ENCODE results near the gene TPD52L1.

Gene TPD52L1

DNA sequence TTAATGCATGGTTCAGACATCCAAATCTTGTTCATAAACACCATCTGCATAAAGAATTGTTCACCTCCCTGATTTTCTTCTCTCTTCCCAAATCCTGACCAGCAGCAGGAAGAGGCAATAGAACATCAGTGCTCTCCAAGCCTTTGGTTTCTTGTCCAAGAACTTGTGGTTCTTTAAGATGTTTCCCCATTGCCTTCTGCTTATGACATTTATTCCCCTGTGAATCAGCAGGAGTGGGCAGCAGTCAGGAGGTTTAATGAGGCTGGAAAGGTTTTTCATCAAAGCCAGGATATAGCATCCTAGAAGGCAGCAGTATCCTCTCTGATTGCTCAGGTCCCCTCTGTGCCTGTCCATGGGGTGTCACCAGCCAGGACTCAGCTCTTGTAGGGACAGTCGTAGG is 142.9 kb downstream of the TPD52L1 start:
- Histone ChIP-seq H3K36me3 (peaks cover 43% of the 10 kb centered on the region), H3K27me3 (no peaks in the 10 kb centered on the region), H3K9me3 (no peaks in the 10 kb centered on the region), H3K4me1 (ENCODE audit: control insufficient read depth in 1 of 2, insufficient read depth in 1 of 2, low read depth in 1 of 2, low read length in 1 of 2) (peaks cover 9 to 10% of the 10 kb centered on the region in 2 experiments), H3K27ac (no peak overlapping the region), H3K4me3 (ENCODE audit: low read depth in 1 of 2, low read length in 1 of 2) (no peak overlapping the region)
- TF ChIP-seq, protein P1, sequence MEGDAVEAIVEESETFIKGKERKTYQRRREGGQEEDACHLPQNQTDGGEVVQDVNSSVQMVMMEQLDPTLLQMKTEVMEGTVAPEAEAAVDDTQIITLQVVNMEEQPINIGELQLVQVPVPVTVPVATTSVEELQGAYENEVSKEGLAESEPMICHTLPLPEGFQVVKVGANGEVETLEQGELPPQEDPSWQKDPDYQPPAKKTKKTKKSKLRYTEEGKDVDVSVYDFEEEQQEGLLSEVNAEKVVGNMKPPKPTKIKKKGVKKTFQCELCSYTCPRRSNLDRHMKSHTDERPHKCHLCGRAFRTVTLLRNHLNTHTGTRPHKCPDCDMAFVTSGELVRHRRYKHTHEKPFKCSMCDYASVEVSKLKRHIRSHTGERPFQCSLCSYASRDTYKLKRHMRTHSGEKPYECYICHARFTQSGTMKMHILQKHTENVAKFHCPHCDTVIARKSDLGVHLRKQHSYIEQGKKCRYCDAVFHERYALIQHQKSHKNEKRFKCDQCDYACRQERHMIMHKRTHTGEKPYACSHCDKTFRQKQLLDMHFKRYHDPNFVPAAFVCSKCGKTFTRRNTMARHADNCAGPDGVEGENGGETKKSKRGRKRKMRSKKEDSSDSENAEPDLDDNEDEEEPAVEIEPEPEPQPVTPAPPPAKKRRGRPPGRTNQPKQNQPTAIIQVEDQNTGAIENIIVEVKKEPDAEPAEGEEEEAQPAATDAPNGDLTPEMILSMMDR (IDR thresholded peaks at IDR 0.05) = no peak

DNA sequence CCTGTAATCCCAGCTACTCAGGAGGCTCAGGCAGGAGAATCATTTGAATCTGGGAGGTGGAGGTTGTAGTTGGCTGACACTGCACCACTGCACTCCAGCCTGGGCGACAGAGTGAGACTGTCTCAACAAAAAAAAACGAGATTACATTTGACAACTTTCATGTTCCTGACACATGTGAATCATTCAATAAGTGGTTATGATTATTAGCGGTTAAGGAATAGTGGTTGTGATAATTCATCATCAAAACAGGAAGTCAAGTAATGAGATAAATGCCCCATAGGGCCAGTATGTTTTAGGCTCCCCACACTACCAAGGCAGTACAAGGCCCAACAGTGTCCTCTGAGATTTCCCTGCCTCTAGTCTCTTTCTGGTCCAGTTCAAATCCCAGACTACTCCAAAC is 145.7 kb downstream of the TPD52L1 start:
- Histone ChIP-seq H3K27ac (no peak overlapping the region), H3K36me3 (peaks cover 29% of the 10 kb centered on the region), H3K27me3 (no peaks in the 10 kb centered on the region), H3K4me1 (ENCODE audit: control insufficient read depth in 1 of 2, insufficient read depth in 1 of 2, low read depth in 1 of 2, low read length in 1 of 2) (peaks cover 9 to 10% of the 10 kb centered on the region in 2 experiments), H3K9me3 (no peaks in the 10 kb centered on the region), H3K4me3 (ENCODE audit: low read depth in 1 of 2, low read length in 1 of 2) (no peak overlapping the region)
- TF ChIP-seq, protein P1 (IDR thresholded peaks at IDR 0.05) = no peak

- Histone ChIP-seq H3K4me1 (ENCODE audit: control insufficient read depth in 1 of 2, insufficient read depth in 1 of 2, low read depth in 1 of 2, low read length in 1 of 2) (peaks cover 17 to 21% of the 10 kb centered on the region in 2 experiments), H3K27ac (peak overlapping the region; percentile 86), H3K27me3 (no peaks in the 10 kb centered on the region), H3K36me3 (peaks cover 19% of the 10 kb centered on the region), H3K9me3 (no peaks in the 10 kb centered on the region), H3K4me3 (ENCODE audit: low read depth in 1 of 2, low read length in 1 of 2) (peak overlapping the region; percentile 63 to 68)
- TF ChIP-seq, protein P1 (IDR thresholded peaks at IDR 0.05) = no peak
These were observed 147.4 kb downstream of the TPD52L1 start for GRCh38 chr6:125300992-125301434.

DNA sequence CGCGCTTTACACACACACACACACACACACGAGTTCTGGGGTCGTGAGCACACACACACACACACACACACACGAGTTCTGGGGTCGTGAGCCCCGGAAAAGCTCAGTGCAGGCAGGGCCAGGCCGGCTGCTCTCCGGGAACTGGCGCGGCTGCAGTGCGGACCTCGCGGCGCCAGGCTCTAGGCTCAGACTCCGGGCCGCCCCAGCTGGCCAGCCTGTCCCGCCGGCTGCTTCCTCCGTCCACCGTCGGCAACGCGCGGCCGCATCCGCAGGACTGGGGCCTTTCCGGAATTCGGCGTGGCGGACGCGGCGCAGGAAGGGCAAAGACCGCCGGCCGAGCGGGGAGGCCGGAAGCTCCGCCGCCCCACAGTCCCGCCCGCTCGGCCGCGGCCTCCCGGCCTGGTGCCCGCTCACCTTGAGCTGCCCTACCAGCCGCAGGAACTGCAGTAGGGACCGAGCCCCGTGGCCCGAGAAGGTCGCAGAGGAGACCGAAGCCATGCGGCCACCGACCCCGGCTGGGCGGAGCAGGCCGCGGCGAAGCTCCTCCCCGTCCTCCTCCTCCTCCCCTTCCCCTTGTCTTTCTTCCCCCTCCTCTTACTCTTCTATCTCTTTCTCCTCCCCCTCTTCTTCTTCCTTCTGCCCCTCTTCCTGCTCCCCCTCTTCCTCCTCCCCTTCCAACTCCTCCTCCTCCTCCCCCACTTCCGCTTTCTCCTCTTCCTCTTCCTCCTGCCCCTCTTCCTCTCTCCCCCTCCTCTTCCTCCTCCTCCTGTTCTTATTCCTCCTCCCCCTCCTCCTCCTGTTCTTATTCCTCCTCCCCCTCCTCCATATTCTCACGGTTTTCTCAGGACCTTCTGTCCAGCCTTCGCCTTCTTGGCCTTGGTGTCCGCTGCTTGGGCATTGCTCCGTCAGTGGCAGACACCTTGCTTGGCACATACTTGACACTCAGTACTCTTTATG is 148.1 kb downstream of the TPD52L1 start, which contains the start of gene HDDC2:
TSS of gene HDDC2 (minus strand) at position 533 of the 957 bp plus-strand sequence. CDS start at position 498, 35 bp downstream.
- TF ChIP-seq, protein P1 (IDR thresholded peaks at IDR 0.05) = no peak
- H3K4me1 ChIP-seq (ENCODE audit: control insufficient read depth in 1 of 2, insufficient read depth in 1 of 2, low read depth in 1 of 2, low read length in 1 of 2) = peaks cover 17 to 23% of the 10 kb centered on the region in 2 experiments
- peak within 1 kb of the TSS; percentile 86 for H3K27ac ChIP-seq

GRCh38 chr6:125302840-125303511 is 149.4 kb downstream of the TPD52L1 start:
- Histone ChIP-seq H3K27me3 (no peaks in the 10 kb centered on the region), H3K36me3 (peaks cover 3% of the 10 kb centered on the region), H3K4me1 (ENCODE audit: control insufficient read depth in 1 of 2, insufficient read depth in 1 of 2, low read depth in 1 of 2, low read length in 1 of 2) (peaks cover 17 to 23% of the 10 kb centered on the region in 2 experiments), H3K4me3 (ENCODE audit: low read depth in 1 of 2, low read length in 1 of 2) (no peak overlapping the region), H3K9me3 (no peaks in the 10 kb centered on the region), H3K27ac (peak overlapping the region; percentile 86)
- TF ChIP-seq, protein P1 (IDR thresholded peaks at IDR 0.05) = no peak

More for the DNA sequence above, 148.1 kb downstream of the TPD52L1 start, which contains the start of gene HDDC2:
- no peaks in the 10 kb centered on the region for H3K9me3 ChIP-seq
- H3K27me3 ChIP-seq = no peaks in the 10 kb centered on the region
- H3K36me3 ChIP-seq = peaks cover 13% of the 10 kb centered on the region
- H3K4me3 ChIP-seq (ENCODE audit: low read depth in 1 of 2, low read length in 1 of 2) = peak within 1 kb of the TSS; percentile 63 to 68

Measured in neutrophil (primary cell).